ENCODE measurements around the gene FAM184B.

Gene FAM184B

DNA sequence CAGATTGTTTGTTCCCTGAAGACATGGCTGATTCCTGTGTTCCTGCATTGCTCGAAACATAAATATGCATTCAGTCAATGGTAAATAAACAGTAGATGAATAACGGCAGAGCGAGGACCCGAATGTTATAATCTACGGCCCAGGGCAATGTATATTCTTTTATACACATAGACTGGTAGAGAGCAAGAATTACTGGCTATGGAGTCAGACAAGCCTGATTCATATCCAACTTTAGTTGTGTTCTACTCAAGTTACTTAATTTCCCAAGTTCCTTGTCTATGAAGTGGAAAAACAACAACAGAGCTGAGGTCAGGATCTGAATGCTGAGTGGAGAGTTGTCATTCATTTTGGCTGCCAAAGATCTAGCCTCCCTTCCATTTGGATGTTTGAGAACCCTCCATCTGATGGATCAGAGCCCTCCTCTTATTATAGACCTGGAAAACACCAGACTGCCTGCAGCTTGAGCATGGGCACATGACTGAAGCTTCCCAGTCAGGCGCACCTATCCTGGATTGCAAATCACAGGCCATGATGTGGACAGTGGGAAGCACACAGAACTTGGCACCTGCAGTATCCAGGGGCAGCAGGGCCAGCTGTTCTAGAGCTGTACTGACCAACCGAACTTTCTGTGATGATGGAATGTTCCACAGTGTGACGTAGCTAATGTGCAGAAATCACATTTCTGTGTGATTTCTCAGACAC lies 80.1 kb downstream of the FAM184B start:
- H3K4me3 ChIP-seq (ENCODE audit: low read depth, low read length): no peak overlapping the region
- no peak for DNase-seq (ENCODE audit: low read depth)
- TF ChIP-seq, protein P1, sequence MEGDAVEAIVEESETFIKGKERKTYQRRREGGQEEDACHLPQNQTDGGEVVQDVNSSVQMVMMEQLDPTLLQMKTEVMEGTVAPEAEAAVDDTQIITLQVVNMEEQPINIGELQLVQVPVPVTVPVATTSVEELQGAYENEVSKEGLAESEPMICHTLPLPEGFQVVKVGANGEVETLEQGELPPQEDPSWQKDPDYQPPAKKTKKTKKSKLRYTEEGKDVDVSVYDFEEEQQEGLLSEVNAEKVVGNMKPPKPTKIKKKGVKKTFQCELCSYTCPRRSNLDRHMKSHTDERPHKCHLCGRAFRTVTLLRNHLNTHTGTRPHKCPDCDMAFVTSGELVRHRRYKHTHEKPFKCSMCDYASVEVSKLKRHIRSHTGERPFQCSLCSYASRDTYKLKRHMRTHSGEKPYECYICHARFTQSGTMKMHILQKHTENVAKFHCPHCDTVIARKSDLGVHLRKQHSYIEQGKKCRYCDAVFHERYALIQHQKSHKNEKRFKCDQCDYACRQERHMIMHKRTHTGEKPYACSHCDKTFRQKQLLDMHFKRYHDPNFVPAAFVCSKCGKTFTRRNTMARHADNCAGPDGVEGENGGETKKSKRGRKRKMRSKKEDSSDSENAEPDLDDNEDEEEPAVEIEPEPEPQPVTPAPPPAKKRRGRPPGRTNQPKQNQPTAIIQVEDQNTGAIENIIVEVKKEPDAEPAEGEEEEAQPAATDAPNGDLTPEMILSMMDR (IDR thresholded peaks at IDR 0.05; ENCODE audit: insufficient read depth, low read depth, low read length, missing control alignments): no peak

DNA sequence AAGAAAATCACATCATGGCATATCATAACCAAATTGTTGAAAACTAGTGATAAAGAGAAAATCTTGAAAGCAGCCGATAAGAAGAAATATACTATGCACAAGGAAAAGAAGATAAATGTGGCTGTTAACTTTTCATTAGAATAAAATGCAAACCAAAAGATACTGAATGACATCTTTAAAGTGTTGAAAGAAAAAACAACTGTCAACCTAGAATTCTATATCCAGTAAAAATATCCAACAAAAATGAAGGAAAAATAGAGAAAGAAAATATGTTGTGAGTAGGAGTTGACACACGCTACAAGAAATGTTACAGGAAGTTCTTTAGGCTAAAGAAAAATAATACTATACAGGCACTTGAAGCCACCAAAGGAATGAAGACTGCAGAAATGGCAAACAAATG lies 82.0 kb downstream of the FAM184B start:
- H3K4me3 ChIP-seq (ENCODE audit: low read depth, low read length): no peak overlapping the region
- DNase-seq (ENCODE audit: low read depth): no peak
- TF ChIP-seq, protein P1 (IDR thresholded peaks at IDR 0.05; ENCODE audit: insufficient read depth, low read depth, low read length, missing control alignments): no peak

DNA sequence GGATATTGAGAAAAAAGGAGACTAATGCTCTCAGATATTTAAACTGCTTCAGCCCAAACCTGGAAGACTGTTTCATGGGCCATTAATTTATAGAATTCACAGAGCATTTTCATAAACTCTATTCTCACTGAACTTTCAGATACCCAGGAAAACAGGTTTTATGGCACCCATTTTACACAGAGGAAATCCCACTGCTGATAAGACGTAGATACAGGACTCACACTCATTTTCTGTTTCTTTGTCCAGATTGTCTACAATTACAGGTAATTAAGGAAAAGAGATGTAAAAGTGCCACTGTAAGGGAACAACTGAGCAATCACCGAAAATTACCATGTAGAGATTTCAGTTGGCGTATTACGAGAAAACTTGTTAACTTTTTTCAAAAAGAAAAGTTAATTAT lies 83.3 kb downstream of the FAM184B start:
- no peak overlapping the region for H3K4me3 ChIP-seq (ENCODE audit: low read depth, low read length)
- no peak for DNase-seq (ENCODE audit: low read depth)
- TF ChIP-seq, protein P1 (IDR thresholded peaks at IDR 0.05; ENCODE audit: insufficient read depth, low read depth, low read length, missing control alignments): no peak

DNA sequence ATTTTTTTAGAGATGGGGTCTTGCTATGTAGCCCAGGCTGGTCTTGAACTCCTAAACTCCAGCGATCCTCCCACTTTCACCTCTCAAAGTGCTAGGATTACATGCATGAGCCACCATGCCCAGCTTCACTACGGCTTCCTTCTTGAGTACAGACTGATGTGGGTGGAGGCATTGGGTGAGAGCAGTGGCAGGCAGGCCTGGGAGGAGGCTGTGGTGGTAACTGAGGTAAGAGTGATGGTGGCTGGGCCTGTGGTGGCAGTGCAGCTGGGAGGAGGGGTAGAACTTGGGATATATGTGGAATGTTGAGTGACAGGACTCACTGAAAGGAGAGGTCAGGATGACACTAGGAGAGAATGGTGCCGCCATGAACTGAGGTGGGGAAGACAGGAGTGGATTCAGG lies 86.1 kb downstream of the FAM184B start:
- no peak overlapping the region for H3K4me3 ChIP-seq (ENCODE audit: low read depth, low read length)
- DNase-seq (ENCODE audit: low read depth): no peak
- TF ChIP-seq, protein P1 (IDR thresholded peaks at IDR 0.05; ENCODE audit: insufficient read depth, low read depth, low read length, missing control alignments): no peak

DNA sequence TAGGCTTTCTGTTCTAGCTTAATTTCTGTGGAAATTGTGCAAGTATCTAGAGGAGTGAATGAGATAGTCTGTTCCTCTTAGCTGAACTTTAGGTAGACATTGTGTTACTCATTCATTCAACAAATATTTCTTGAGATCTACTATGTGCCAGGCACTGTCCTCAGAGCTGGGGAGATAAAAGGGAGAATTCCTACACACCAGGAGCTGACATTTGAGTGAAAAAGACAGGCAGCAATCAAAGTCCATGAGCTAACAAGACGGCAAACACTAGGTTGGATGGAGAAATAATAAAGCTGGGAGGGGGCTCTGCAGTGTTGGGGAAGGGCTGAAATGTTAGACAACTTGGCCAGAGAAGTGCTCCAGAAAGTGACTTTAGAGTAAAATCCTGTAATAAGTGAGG lies 86.9 kb downstream of the FAM184B start:
- no peak for DNase-seq (ENCODE audit: low read depth)
- H3K4me3 ChIP-seq (ENCODE audit: low read depth, low read length): no peak overlapping the region
- TF ChIP-seq, protein P1 (IDR thresholded peaks at IDR 0.05; ENCODE audit: insufficient read depth, low read depth, low read length, missing control alignments): no peak

DNA sequence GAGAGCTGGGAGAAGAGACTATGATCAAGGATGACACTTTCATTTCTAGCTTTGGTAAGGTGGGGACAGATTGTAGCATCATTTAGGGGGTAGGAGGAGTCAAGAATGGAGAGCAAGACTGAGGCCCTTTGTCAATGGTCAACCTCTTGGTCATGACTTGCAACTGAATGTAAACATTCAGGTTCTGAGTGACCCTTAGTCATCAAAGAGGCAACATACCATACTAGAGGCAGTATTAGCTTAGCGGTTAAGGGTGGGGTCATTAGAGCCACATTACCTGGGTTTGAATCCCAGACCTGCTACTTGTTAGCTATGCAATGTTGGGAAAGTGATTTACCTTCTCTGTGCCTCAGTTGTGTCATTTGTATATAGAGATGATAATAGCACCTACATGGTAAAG lies 90.5 kb downstream of the FAM184B start:
- TF ChIP-seq, protein P1 (IDR thresholded peaks at IDR 0.05; ENCODE audit: insufficient read depth, low read depth, low read length, missing control alignments): no peak
- no peak for DNase-seq (ENCODE audit: low read depth)
- H3K4me3 ChIP-seq (ENCODE audit: low read depth, low read length): no peak overlapping the region

DNA sequence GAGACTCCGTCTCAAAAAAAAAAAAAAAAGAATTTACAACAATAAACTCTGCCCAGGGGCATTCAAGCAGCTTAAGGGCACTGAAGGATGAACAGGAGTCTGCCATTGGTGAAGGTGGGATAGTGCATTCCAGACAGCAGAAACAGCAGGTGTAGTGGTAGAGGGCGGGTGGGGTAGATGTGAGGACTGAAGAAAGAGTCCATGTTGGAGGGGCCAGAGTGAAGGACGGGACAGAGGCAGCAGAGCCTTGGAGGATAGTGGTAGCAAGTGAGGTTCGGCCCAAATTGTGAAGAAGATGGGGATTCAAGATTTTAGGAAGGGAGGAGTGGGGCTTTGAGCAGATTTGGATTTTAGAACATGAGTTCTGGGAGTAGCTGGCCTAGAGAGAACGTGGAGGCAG lies 91.3 kb downstream of the FAM184B start:
- DNase-seq (ENCODE audit: low read depth): no peak
- TF ChIP-seq, protein P1 (IDR thresholded peaks at IDR 0.05; ENCODE audit: insufficient read depth, low read depth, low read length, missing control alignments): no peak
- no peak overlapping the region for H3K4me3 ChIP-seq (ENCODE audit: low read depth, low read length)
